HepG2 (cell line): ENCODE data around the gene CACTIN. TPM values are rescaled to one million over a fixed set of nuclear protein-coding genes. Genes with fewer than 3 reads are reported as not detected.

Source experiments
- ATAC-seq: fragments of 200-7000 bp; cut with Tn5 transposase; 3 replicates; pipeline ENCODE4 v1.9.1; 2020; ENCODE audit warnings: mild to moderate bottlenecking, moderate library complexity
- BruUV-seq: library from RNA; stranded (reverse); fragments of 400-500 nt; replicated peaks from 2 replicates; lab custom pipeline; 2021; lab: Mats Ljungman, UMichigan
- CTCF ChIA-PET: fragments of 300-600 bp; formaldehyde crosslinking; extraction: SDS; loops from one replicate; lab custom pipeline; 2021; ENCODE audit warnings: low total read pairs, inconsistent platforms, low intra/inter-chr PET ratio; lab: Yijun Ruan, JAX
- POLR2A ChIA-PET: fragments of 350-600 bp; sonication (Branson Sonifier 250); formaldehyde crosslinking; loops from one replicate; lab custom pipeline; 2020; ENCODE audit warnings: antibody characterized with exemption, inconsistent platforms; lab: Yijun Ruan, JAX
- DNase-seq: peaks from one replicate; pipeline ENCODE4 v3.0.0-alpha.2; 2015; ENCODE audit warnings: low spot score
- FAIRE-seq: peaks from 3 replicates; lab custom pipeline; 2011; peaks lifted over from hg19 to GRCh38; lab: Jason Lieb, UNC
- H2AFZ ChIP-seq: one replicate; pipeline ENCODE4 v1.6.1; 2011; ENCODE audit warnings: low read length, inconsistent platforms
- H3K27ac ChIP-seq: fragments of 300-600 bp; 3 replicates; pipeline ENCODE4 v1.8.0; 2011; ENCODE audit warnings: mixed run types, mild to moderate bottlenecking, mixed read lengths, low read length, inconsistent platforms; ENCODE audit not compliant: insufficient read depth; ENCODE audit errors: extremely low read length
- H3K27me3 ChIP-seq, 2 experiments: fragments of 200-600 bp in 1 of 2; 2 replicates in 1 of 2; 3 replicates in 1 of 2; pipeline versions ENCODE4 v1.6.0 to v1.8.0; 2011; ENCODE audit warnings: low read length in 2 of 2, mild to moderate bottlenecking in 2 of 2, moderate library complexity in 2 of 2, inconsistent platforms in 1 of 2; ENCODE audit not compliant: insufficient read depth in 2 of 2, control insufficient read depth in 1 of 2
- H3K36me3 ChIP-seq, 2 experiments: fragments of 200-600 bp in 1 of 2; replicated peaks in 1 of 2; 2 replicates in 1 of 2; 3 replicates in 1 of 2; pipeline versions ENCODE4 v1.5.1 to v1.8.0; 2011; ENCODE audit warnings: low read length in 2 of 2, inconsistent platforms in 1 of 2; ENCODE audit not compliant: insufficient read depth in 2 of 2, control insufficient read depth in 1 of 2
- H3K4me1 ChIP-seq: 2 replicates; pipeline ENCODE4 v1.5.1; 2012; ENCODE audit warnings: low read length, inconsistent platforms; ENCODE audit not compliant: insufficient read depth
- H3K4me2 ChIP-seq: 2 replicates; pipeline ENCODE4 v1.6.0; 2011; ENCODE audit warnings: low read depth, low read length, inconsistent platforms
- H3K4me3 ChIP-seq, 3 experiments: fragments of 200-600 bp in 1 of 3; sonication (generic), shearing (Covaris generic) in 1 of 3; replicated peaks in 1 of 3; 2 replicates each; pipeline ENCODE4 v1.5.1; 2011 to 2016; ENCODE audit warnings: low read length in 3 of 3, inconsistent platforms in 2 of 3, low read depth in 2 of 3, mild to moderate bottlenecking in 2 of 3, control low read depth in 1 of 3, mixed read lengths in 1 of 3; ENCODE audit not compliant: insufficient read depth in 1 of 3
- H3K79me2 ChIP-seq: one replicate; pipeline ENCODE4 v1.6.1; 2011; ENCODE audit warnings: low read length, inconsistent platforms; ENCODE audit not compliant: insufficient read depth
- H3K9ac ChIP-seq: 2 replicates; pipeline ENCODE4 v1.6.0; 2011; ENCODE audit warnings: mild to moderate bottlenecking, low read depth, low read length, inconsistent platforms; ENCODE audit not compliant: insufficient read depth
- H3K9me3 ChIP-seq: 2 replicates; pipeline ENCODE4 v1.5.1; 2012; ENCODE audit warnings: mild to moderate bottlenecking, low read length
- H4K20me1 ChIP-seq: 2 replicates; pipeline ENCODE4 v1.6.0; 2011; ENCODE audit warnings: inconsistent platforms, mild to moderate bottlenecking, low read length, moderate library complexity; ENCODE audit not compliant: insufficient read depth
- HNRNPL ChIP-seq: fragments of 200-400 bp; formaldehyde crosslinking; IDR thresholded peaks from 2 replicates; pipeline ENCODE4 v1.6.1; 2017; ENCODE audit warnings: mild to moderate bottlenecking, low read depth, low read length
- JARID2 ChIP-seq: sonication (generic); formaldehyde crosslinking; IDR thresholded peaks from 2 replicates; pipeline ENCODE4 v1.8.1; 2023; ENCODE audit warnings: missing genetic modification reagents, inconsistent platforms; ENCODE audit not compliant: insufficient replicate concordance
- NFYB ChIP-seq: sonication (generic); formaldehyde crosslinking; IDR thresholded peaks from 2 replicates; pipeline ENCODE4 v1.4.0; 2020; ENCODE audit warnings: missing genetic modification reagents
- PCBP1 ChIP-seq: fragments of 200-400 bp; formaldehyde crosslinking; IDR thresholded peaks from 2 replicates; pipeline ENCODE4 v1.6.1; 2017; ENCODE audit warnings: mild to moderate bottlenecking, low read depth, low read length, borderline replicate concordance
- SCMH1 ChIP-seq: sonication (generic); formaldehyde crosslinking; IDR thresholded peaks from 2 replicates; pipeline ENCODE4 v1.9.0; 2021; ENCODE audit warnings: missing genetic modification reagents, mild to moderate bottlenecking, borderline replicate concordance
- ZC3H13 ChIP-seq: sonication (generic); formaldehyde crosslinking; IDR thresholded peaks from 2 replicates; pipeline ENCODE4 v1.8.1; 2023; ENCODE audit warnings: mild to moderate bottlenecking, missing genetic modification reagents, moderate library complexity
- ZNF354B ChIP-seq: sonication (generic); formaldehyde crosslinking; IDR thresholded peaks from 2 replicates; pipeline ENCODE4 v1.8.0; 2022; ENCODE audit warnings: mild to moderate bottlenecking, missing genetic modification reagents
- ZNF567 ChIP-seq: sonication (generic); formaldehyde crosslinking; IDR thresholded peaks from 2 replicates; pipeline ENCODE4 v1.8.1; 2023; ENCODE audit warnings: mild to moderate bottlenecking, missing genetic modification reagents, borderline replicate concordance
- ZNF577 ChIP-seq: sonication (generic); formaldehyde crosslinking; IDR thresholded peaks from 2 replicates; pipeline ENCODE4 v1.4.0; 2020; ENCODE audit warnings: mild to moderate bottlenecking, low read depth, missing genetic modification reagents, borderline replicate concordance
- ZNF776 ChIP-seq: sonication (generic); formaldehyde crosslinking; IDR thresholded peaks from 2 replicates; pipeline ENCODE4 v1.4.0; 2020; ENCODE audit warnings: mild to moderate bottlenecking, missing genetic modification reagents
- ZZZ3 ChIP-seq: sonication (generic); formaldehyde crosslinking; IDR thresholded peaks from 2 replicates; pipeline ENCODE4 v1.4.0; 2020; ENCODE audit warnings: missing genetic modification reagents, mild to moderate bottlenecking, borderline replicate concordance
- WGBS: methylation state at CpG from one replicate; pipeline ENCODE4 v1.1.6; 2017; ENCODE audit warnings: low lambda C conversion rate; 5-methylcytosine and 5-hydroxymethylcytosine counted together
- in situ Hi-C: cut with HindIII; loops from 2 replicates; pipeline ENCODE4 v1.10.0; 2017; ENCODE audit warnings: low pct_unique_long_range_greater_than_20kb; ENCODE audit not compliant: extremely low pct_ligation_motif_present
- intact Hi-C: fragments of 100-400 bp; cut with micrococcal nuclease; formaldehyde crosslinking; loops from one replicate; pipeline ENCODE4 v1.10.0; 2022; ENCODE audit not compliant: unreplicated experiment
- polyA plus RNA-seq, 8 experiments: library from polyadenylated mRNA; depleted of rRNA in 3 of 8; stranded (reverse) in 7 of 8; unstranded in 1 of 8; fragments of >200 nt; fragmentation: Illumina TruSeq in 4 of 8; extraction: Trizol in 4 of 8; gene quantifications; 2 replicates each; pipeline versions ENCODE4 v1.2.1 to v1.2.3, GENCODE V29; 2011 to 2016; ENCODE audit warnings: low read depth in 4 of 8, missing spikeins in 1 of 8, mixed read lengths in 1 of 8; ENCODE audit not compliant: insufficient read depth in 1 of 8
- total RNA-seq, 5 experiments: library from RNA; depleted of rRNA; stranded (reverse); fragments of >200 nt; fragmentation: Illumina TruSeq; extraction: Trizol; gene quantifications; 2 replicates each; pipeline ENCODE4 v1.2.3, GENCODE V29; 2016; ENCODE audit warnings: low read depth in 1 of 5
- TF ChIP-seq, protein P1 (sequence below): sonication (generic); formaldehyde crosslinking; IDR thresholded peaks from 2 replicates; pipeline ENCODE4 v1.5.0; 2020; ENCODE audit warnings: missing genetic modification reagents, mild to moderate bottlenecking, borderline replicate concordance
- TF ChIP-seq, protein P2 (sequence below): sonication (generic); formaldehyde crosslinking; IDR thresholded peaks from 2 replicates; pipeline ENCODE4 v1.4.0; 2020; ENCODE audit warnings: mild to moderate bottlenecking, missing genetic modification reagents
- TF ChIP-seq, protein P3 (sequence below): sonication (generic); formaldehyde crosslinking; conservative IDR thresholded peaks from 2 replicates; pipeline ENCODE4 v1.8.1; 2023; ENCODE audit warnings: missing genetic modification reagents

The CACTIN gene
- total and polyA plus RNA-seq, 2 of the 13 experiments (the other 11 are each of a cell fraction or from before 2014, with no cell fraction given): 10.0 to 16.6 TPM

DNA sequence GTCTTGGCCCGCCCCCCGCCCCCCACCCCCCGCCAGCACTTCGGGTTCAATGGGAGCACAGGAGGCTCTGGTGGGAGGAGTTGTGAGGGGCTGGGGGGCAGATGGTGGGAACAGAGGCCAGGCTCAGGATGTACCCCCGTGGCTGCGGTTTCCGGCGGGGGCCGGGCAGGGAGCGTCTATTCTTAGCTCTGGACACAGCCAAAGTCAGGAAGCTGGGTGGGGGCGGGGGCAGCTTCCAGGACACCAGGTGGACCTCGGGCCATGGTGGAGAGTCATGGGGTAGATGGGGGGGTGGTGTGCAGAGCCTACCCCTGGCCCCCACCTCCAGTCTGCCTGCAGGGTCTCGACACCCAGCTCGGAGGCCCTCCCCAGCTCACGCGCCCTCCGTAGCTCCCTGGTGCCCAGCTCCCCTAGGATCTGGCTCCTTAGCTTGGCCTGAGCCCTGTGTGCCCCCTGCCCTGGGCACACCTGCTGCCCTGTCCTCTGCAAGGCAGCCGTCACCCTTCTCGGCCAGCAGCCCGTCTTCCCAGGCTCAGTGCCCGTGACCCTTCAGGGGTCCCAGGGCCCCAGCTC lies 17.8 kb downstream of the CACTIN start:
- no peaks in the 10 kb centered on the region for H3K9me3 ChIP-seq
- H4K20me1 ChIP-seq: no peaks in the 10 kb centered on the region
- 64% methylated on average over 14 of the region's 21 CpGs for WGBS
- DNase-seq (no peak), FAIRE-seq (no peak), ATAC-seq (no peak)
- TF ChIP-seq ZNF354B (no peak), ZZZ3 (CRISPR knock-in tag) (no peak), SCMH1 (CRISPR knock-in tag) (no peak), ZNF776 (CRISPR knock-in tag) (no peak), ZC3H13 (no peak), PCBP1 (no peak), HNRNPL (no peak), ZNF567 (CRISPR knock-in tag) (no peak), JARID2 (CRISPR knock-in tag) (no peak), NFYB (CRISPR knock-in tag) (no peak), ZNF577 (CRISPR knock-in tag) (no peak)
- TF ChIP-seq, protein P1, sequence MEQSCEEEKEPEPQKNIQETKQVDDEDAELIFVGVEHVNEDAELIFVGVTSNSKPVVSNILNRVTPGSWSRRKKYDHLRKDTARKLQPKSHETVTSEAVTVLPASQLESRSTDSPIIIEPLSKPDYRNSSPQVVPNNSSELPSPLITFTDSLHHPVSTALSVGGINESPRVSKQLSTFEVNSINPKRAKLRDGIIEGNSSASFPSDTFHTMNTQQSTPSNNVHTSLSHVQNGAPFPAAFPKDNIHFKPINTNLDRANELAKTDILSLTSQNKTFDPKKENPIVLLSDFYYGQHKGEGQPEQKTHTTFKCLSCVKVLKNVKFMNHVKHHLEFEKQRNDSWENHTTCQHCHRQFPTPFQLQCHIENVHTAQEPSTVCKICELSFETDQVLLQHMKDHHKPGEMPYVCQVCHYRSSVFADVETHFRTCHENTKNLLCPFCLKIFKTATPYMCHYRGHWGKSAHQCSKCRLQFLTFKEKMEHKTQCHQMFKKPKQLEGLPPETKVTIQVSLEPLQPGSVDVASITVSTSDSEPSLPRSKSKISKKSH (CRISPR knock-in tag): no peak
- TF ChIP-seq, protein P2, sequence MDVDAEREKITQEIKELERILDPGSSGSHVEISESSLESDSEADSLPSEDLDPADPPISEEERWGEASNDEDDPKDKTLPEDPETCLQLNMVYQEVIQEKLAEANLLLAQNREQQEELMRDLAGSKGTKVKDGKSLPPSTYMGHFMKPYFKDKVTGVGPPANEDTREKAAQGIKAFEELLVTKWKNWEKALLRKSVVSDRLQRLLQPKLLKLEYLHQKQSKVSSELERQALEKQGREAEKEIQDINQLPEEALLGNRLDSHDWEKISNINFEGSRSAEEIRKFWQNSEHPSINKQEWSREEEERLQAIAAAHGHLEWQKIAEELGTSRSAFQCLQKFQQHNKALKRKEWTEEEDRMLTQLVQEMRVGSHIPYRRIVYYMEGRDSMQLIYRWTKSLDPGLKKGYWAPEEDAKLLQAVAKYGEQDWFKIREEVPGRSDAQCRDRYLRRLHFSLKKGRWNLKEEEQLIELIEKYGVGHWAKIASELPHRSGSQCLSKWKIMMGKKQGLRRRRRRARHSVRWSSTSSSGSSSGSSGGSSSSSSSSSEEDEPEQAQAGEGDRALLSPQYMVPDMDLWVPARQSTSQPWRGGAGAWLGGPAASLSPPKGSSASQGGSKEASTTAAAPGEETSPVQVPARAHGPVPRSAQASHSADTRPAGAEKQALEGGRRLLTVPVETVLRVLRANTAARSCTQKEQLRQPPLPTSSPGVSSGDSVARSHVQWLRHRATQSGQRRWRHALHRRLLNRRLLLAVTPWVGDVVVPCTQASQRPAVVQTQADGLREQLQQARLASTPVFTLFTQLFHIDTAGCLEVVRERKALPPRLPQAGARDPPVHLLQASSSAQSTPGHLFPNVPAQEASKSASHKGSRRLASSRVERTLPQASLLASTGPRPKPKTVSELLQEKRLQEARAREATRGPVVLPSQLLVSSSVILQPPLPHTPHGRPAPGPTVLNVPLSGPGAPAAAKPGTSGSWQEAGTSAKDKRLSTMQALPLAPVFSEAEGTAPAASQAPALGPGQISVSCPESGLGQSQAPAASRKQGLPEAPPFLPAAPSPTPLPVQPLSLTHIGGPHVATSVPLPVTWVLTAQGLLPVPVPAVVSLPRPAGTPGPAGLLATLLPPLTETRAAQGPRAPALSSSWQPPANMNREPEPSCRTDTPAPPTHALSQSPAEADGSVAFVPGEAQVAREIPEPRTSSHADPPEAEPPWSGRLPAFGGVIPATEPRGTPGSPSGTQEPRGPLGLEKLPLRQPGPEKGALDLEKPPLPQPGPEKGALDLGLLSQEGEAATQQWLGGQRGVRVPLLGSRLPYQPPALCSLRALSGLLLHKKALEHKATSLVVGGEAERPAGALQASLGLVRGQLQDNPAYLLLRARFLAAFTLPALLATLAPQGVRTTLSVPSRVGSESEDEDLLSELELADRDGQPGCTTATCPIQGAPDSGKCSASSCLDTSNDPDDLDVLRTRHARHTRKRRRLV (CRISPR knock-in tag): no peak
- TF ChIP-seq, protein P3, sequence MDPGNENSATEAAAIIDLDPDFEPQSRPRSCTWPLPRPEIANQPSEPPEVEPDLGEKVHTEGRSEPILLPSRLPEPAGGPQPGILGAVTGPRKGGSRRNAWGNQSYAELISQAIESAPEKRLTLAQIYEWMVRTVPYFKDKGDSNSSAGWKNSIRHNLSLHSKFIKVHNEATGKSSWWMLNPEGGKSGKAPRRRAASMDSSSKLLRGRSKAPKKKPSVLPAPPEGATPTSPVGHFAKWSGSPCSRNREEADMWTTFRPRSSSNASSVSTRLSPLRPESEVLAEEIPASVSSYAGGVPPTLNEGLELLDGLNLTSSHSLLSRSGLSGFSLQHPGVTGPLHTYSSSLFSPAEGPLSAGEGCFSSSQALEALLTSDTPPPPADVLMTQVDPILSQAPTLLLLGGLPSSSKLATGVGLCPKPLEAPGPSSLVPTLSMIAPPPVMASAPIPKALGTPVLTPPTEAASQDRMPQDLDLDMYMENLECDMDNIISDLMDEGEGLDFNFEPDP (CRISPR knock-in tag): no peak
- H3K4me2 ChIP-seq: no peak overlapping the region
- H3K4me1 ChIP-seq: peaks cover 40% of the 10 kb centered on the region
- ChIA-PET POLR2A (no interaction called here), CTCF (no interaction called here)
- H3K27me3 ChIP-seq: peaks cover 0 to 20% of the 10 kb centered on the region in 2 experiments; a peak in 2 of 5 replicates
- BruUV-seq: no TSS peak
- H3K27ac ChIP-seq: no peak overlapping the region
- H3K79me2 ChIP-seq: no peaks in the 10 kb centered on the region
- in situ Hi-C loops: no loop called here
- H3K9ac ChIP-seq: no peak overlapping the region
- H3K4me3 ChIP-seq: no peak overlapping the region
- H2AFZ ChIP-seq: no peak overlapping the region
- intact Hi-C loops: no loop called here
- H3K36me3 ChIP-seq: peaks cover 3 to 13% of the 10 kb centered on the region in 2 experiments; a peak in 2 of 5 replicates
